H1 (cell line): ENCODE results near the gene SNCAIP. TPM values are rescaled to one million over a fixed set of nuclear protein-coding genes. Genes with fewer than 3 reads are reported as not detected.
A peak's percentile ranks its signal among the peaks of the same experiment; 100 is the strongest.

Experiments used
- CTCF ChIA-PET: fragments of 300-600 bp; sonication (Branson Sonifier 250); formaldehyde crosslinking; loops from one replicate; lab custom pipeline; 2021; ENCODE audit not compliant: partially characterized antibody; lab: Charles Lee
- POLR2A ChIA-PET: fragments of 300-600 bp; sonication (Branson Sonifier 250); formaldehyde crosslinking; loops from one replicate; lab custom pipeline; 2021; ENCODE audit warnings: inconsistent platforms; ENCODE audit not compliant: partially characterized antibody; lab: Charles Lee
- DNase-seq, 2 experiments: peaks; one replicate each; pipeline versions ENCODE4 v3.0.0 to v3.0.0-alpha.2; 2010 to 2022; ENCODE audit warnings: low spot score in 2 of 2, low read depth in 1 of 2, mixed read lengths in 1 of 2
- FAIRE-seq: peaks from 2 replicates; lab custom pipeline; 2011; peaks lifted over from hg19 to GRCh38; lab: Jason Lieb, UNC
- H2AFZ ChIP-seq: 2 replicates; pipeline ENCODE4 v1.8.1; 2012; ENCODE audit warnings: low read length, inconsistent platforms
- H2AK5ac ChIP-seq: 2 replicates; pipeline ENCODE4 v1.6.1; 2013; ENCODE audit warnings: low read depth, low read length
- H2BK120ac ChIP-seq: replicated peaks from 2 replicates; pipeline ENCODE3; 2013; ENCODE audit warnings: low read depth, low read length, inconsistent platforms
- H2BK12ac ChIP-seq: 2 replicates; pipeline ENCODE4 v1.6.1; 2013; ENCODE audit warnings: low read depth, low read length
- H2BK15ac ChIP-seq: 2 replicates; pipeline ENCODE4 v1.6.1; 2013; ENCODE audit warnings: low read length
- H2BK20ac ChIP-seq: 2 replicates; pipeline ENCODE4 v1.6.1; 2013; ENCODE audit warnings: low read length
- H2BK5ac ChIP-seq: 2 replicates; pipeline ENCODE4 v1.6.1; 2013; ENCODE audit warnings: low read depth, low read length
- H3K14ac ChIP-seq: 2 replicates; pipeline ENCODE4 v1.6.1; 2013; ENCODE audit warnings: inconsistent platforms; ENCODE audit not compliant: insufficient read length
- H3K18ac ChIP-seq: 2 replicates; pipeline ENCODE4 v1.6.1; 2013; ENCODE audit warnings: low read length; ENCODE audit errors: extremely low read depth
- H3K23ac ChIP-seq: 2 replicates; pipeline ENCODE4 v1.6.1; 2013; ENCODE audit warnings: inconsistent platforms; ENCODE audit not compliant: insufficient read length
- H3K23me2 ChIP-seq: 2 replicates; pipeline ENCODE4 v1.6.1; 2013; ENCODE audit warnings: low read depth, low read length
- H3K27ac ChIP-seq: 2 replicates; pipeline ENCODE4 v1.6.1; 2011; ENCODE audit warnings: low read depth, low read length, inconsistent platforms
- H3K27me3 ChIP-seq, 4 experiments: replicated peaks in 1 of 4; 1 replicate in 1 of 4; 2 replicates in 3 of 4; pipeline versions ENCODE4 v1.6.1 to v1.8.1; 2011 to 2013; ENCODE audit warnings: low read length in 3 of 4, mild to moderate bottlenecking in 3 of 4, inconsistent platforms in 2 of 4, mixed read lengths in 2 of 4, moderate library complexity in 1 of 4; ENCODE audit not compliant: control insufficient read depth in 3 of 4, insufficient read depth in 3 of 4; ENCODE audit errors: extremely low read depth in 1 of 4
- H3K36me3 ChIP-seq, 4 experiments: 2 replicates each; pipeline versions ENCODE4 v1.6.1 to v1.8.1; 2011 to 2013; ENCODE audit warnings: mild to moderate bottlenecking in 4 of 4, low read length in 3 of 4, moderate library complexity in 2 of 4, control low read depth in 1 of 4, inconsistent platforms in 1 of 4; ENCODE audit not compliant: insufficient read depth in 4 of 4, control insufficient read depth in 2 of 4
- H3K4ac ChIP-seq: replicated peaks from 2 replicates; pipeline ENCODE3; 2013; ENCODE audit warnings: low read length, low read depth, mixed read lengths, inconsistent platforms; ENCODE audit not compliant: insufficient read length
- H3K4me1 ChIP-seq, 4 experiments: replicated peaks in 1 of 4; 1 replicate in 1 of 4; 2 replicates in 3 of 4; pipeline versions ENCODE4 v1.6.1 to v1.8.1; 2011 to 2013; ENCODE audit warnings: low read length in 3 of 4, inconsistent platforms in 2 of 4, mixed read lengths in 1 of 4; ENCODE audit not compliant: insufficient read depth in 4 of 4, control insufficient read depth in 3 of 4
- H3K4me2 ChIP-seq, 2 experiments: 2 replicates each; pipeline versions ENCODE4 v1.6.1 to v1.8.1; 2011 to 2013; ENCODE audit warnings: low read depth in 2 of 2, low read length in 2 of 2, control low read depth in 1 of 2, inconsistent platforms in 1 of 2, mild to moderate bottlenecking in 1 of 2; ENCODE audit not compliant: insufficient read depth in 1 of 2
- H3K4me3 ChIP-seq, 4 experiments: fragments of 200-600, 300-600 bp in 1 of 4; sonication (generic), shearing (Covaris generic), sonication (Bioruptor Twin) in 1 of 4; 2 replicates each; pipeline versions ENCODE4 v1.5.1 to v1.8.1; 2011 to 2016; ENCODE audit warnings: low read length in 4 of 4, low read depth in 3 of 4, control low read depth in 2 of 4, inconsistent platforms in 2 of 4, mild to moderate bottlenecking in 2 of 4, mixed read lengths in 1 of 4, moderate library complexity in 1 of 4; ENCODE audit not compliant: insufficient read depth in 2 of 4; ENCODE audit errors: extremely low read depth in 1 of 4
- H3K56ac ChIP-seq: replicated peaks from 2 replicates; pipeline ENCODE3; 2013; ENCODE audit warnings: low read depth, mild to moderate bottlenecking, mixed read lengths, low read length, inconsistent platforms; ENCODE audit not compliant: insufficient read length
- H3K79me1 ChIP-seq: 2 replicates; pipeline ENCODE4 v1.6.1; 2013; ENCODE audit warnings: low read depth, low read length, control low read depth
- H3K79me2 ChIP-seq, 2 experiments: 2 replicates each; pipeline versions ENCODE4 v1.6.1 to v1.8.1; 2012 to 2013; ENCODE audit warnings: low read length in 2 of 2, mild to moderate bottlenecking in 2 of 2, inconsistent platforms in 1 of 2; ENCODE audit not compliant: insufficient read depth in 2 of 2, control insufficient read depth in 1 of 2
- H3K9ac ChIP-seq, 4 experiments: replicated peaks in 1 of 4; 1 replicate in 1 of 4; 2 replicates in 3 of 4; pipeline versions ENCODE4 v1.6.1 to v1.8.1; 2011 to 2013; ENCODE audit warnings: low read depth in 3 of 4, low read length in 3 of 4, control low read depth in 2 of 4, mild to moderate bottlenecking in 2 of 4, moderate library complexity in 2 of 4, inconsistent platforms in 1 of 4; ENCODE audit errors: extremely low read depth in 1 of 4
- H3K9me3 ChIP-seq, 2 experiments: 2 replicates each; pipeline versions ENCODE4 v1.6.1 to v1.8.1; 2012 to 2013; ENCODE audit warnings: mild to moderate bottlenecking in 2 of 2, moderate library complexity in 2 of 2, control low read depth in 1 of 2, inconsistent platforms in 1 of 2, low read depth in 1 of 2, low read length in 1 of 2, mixed read lengths in 1 of 2; ENCODE audit not compliant: insufficient read depth in 2 of 2
- H4K20me1 ChIP-seq, 2 experiments: replicated peaks in 1 of 2; 2 replicates each; pipeline versions ENCODE3 to v1.8.1; 2011 to 2013; ENCODE audit warnings: inconsistent platforms in 2 of 2, low read length in 2 of 2, mild to moderate bottlenecking in 1 of 2; ENCODE audit not compliant: insufficient read depth in 2 of 2, control insufficient read depth in 1 of 2
- H4K5ac ChIP-seq: 2 replicates; pipeline ENCODE4 v1.6.1; 2013; ENCODE audit warnings: low read length, low read depth, mixed read lengths, inconsistent platforms; ENCODE audit not compliant: insufficient read length
- H4K8ac ChIP-seq: 2 replicates; pipeline ENCODE4 v1.8.0; 2013; ENCODE audit warnings: mild to moderate bottlenecking, moderate library complexity, low read length, inconsistent platforms; ENCODE audit not compliant: insufficient read depth; ENCODE audit errors: extremely low read depth
- H4K91ac ChIP-seq: replicated peaks from 2 replicates; pipeline ENCODE3; 2013; ENCODE audit warnings: low read length, mixed read lengths, inconsistent platforms; ENCODE audit not compliant: insufficient read length
- ATF3 ChIP-seq: IDR thresholded peaks from 2 replicates; pipeline ENCODE4 v1.6.1; 2011; ENCODE audit warnings: low read depth, mild to moderate bottlenecking, low read length; ENCODE audit not compliant: insufficient read depth
- CREB1 ChIP-seq: IDR thresholded peaks from 2 replicates; pipeline ENCODE4 v1.6.1; 2012; ENCODE audit warnings: inconsistent platforms
- HDAC6 ChIP-seq: IDR thresholded peaks from one replicate; pipeline ENCODE4 v1.7.1; 2012; ENCODE audit warnings: low read depth, mild to moderate bottlenecking, inconsistent platforms, low read length, moderate library complexity
- KDM1A ChIP-seq: fragments of 200-600, 300-600 bp; sonication (generic); IDR thresholded peaks from 2 replicates; pipeline ENCODE4 v1.7.1; 2016; ENCODE audit warnings: mild to moderate bottlenecking, low read length, borderline replicate concordance
- SIN3A ChIP-seq, 2 experiments: IDR thresholded peaks in 1 of 2; conservative IDR thresholded peaks in 1 of 2; 2 replicates each; pipeline ENCODE4 v1.6.1; 2011 to 2012; ENCODE audit warnings: low read length in 2 of 2, improper control_type of control experiment in 1 of 2, low read depth in 1 of 2, mild to moderate bottlenecking in 1 of 2
- SP4 ChIP-seq: IDR thresholded peaks from 2 replicates; pipeline ENCODE4 v1.6.1; 2012; ENCODE audit warnings: low read length, inconsistent platforms
- ZNF274 ChIP-seq: IDR thresholded peaks from 2 replicates; pipeline ENCODE4 v1.7.0; 2012; ENCODE audit warnings: low read length, borderline replicate concordance; ENCODE audit errors: extremely low read depth
- WGBS, 2 experiments: shearing (Covaris generic) in 1 of 2; methylation state at CpG; one replicate each; pipeline versions ENCODE4 v1.1.6 to v1.1.7; 2013 to 2015; ENCODE audit warnings: low lambda C conversion rate in 2 of 2, mixed read lengths in 2 of 2, inconsistent platforms in 1 of 2, low coverage in 1 of 2, missing lambda C conversion rate in 1 of 2; ENCODE audit not compliant: insufficient replicate concordance in 2 of 2, insufficient coverage in 1 of 2, insufficient read length in 1 of 2; ENCODE audit errors: extremely low coverage in 1 of 2, missing lambda C conversion rate in 1 of 2; 5-methylcytosine and 5-hydroxymethylcytosine counted together
- long read RNA-seq, 2 experiments: library from RNA in 1 of 2; library from capped mRNA in 1 of 2; stranded (forward); transcript quantifications; one replicate each; pipeline ENCODE4 v2.0.0, GENCODE V29; 2021; ENCODE audit warnings: inconsistent platforms in 1 of 2
- polyA minus RNA-seq, 3 experiments: library from RNA; depleted of rRNA, polyadenylated mRNA; stranded (reverse); fragments of >200 nt; gene quantifications; 1 replicate in 2 of 3; 2 replicates in 1 of 3; pipeline ENCODE4 v1.2.3, GENCODE V29; 2011
- polyA plus RNA-seq, 7 experiments: library from polyadenylated mRNA; depleted of rRNA in 3 of 7; stranded (reverse) in 5 of 7; unstranded in 2 of 7; fragments of >200 nt in 5 of 7; fragments of 200-250 nt in 2 of 7; gene quantifications; 1 replicate in 5 of 7; 2 replicates in 1 of 7; 4 replicates in 1 of 7; pipeline versions ENCODE4 v1.2.1 to v1.2.3, GENCODE V29; 2011 to 2013; ENCODE audit warnings: missing spikeins in 2 of 7, mixed read lengths in 2 of 7
- total RNA-seq: library from RNA; stranded (reverse); fragmentation: NEBNext Ultra II Directional; extraction: Animal tissue kit (Norgen Biotek cat#: 25700); gene quantifications from 2 replicates; pipeline ENCODE4 v1.2.1, GENCODE V29; 2021

The SNCAIP gene
- total RNA-seq (9.0 and 10.5 TPM in 2 replicates), polyA plus RNA-seq (2011; rRNA removed) (3.9 and 5.1 TPM in 2 replicates), polyA minus RNA-seq (2011; rRNA and poly(A)+ RNA removed) (17.5 and 18.6 TPM in 2 replicates)
- 7.9 TPM for polyA plus RNA-seq (2011; cell fraction: cytosol; rRNA removed)
- polyA plus RNA-seq (2011; cell fraction: nucleus; rRNA removed), result 12.1 TPM
- polyA plus RNA-seq (2012, experiment 1 of 2), result 4.4 to 9.1 TPM (median 8.3 TPM) in 4 replicates
- 0.30 TPM for polyA plus RNA-seq (2012, experiment 2 of 2)
- polyA plus RNA-seq (2013, experiment 1 of 2), result 6.4 TPM
- 6.3 TPM for polyA plus RNA-seq (2013, experiment 2 of 2)
- 5.3 TPM for polyA minus RNA-seq (2011; cell fraction: cytosol; rRNA and poly(A)+ RNA removed)
- polyA minus RNA-seq (2011; cell fraction: nucleus; rRNA and poly(A)+ RNA removed), result 21.5 TPM
- long read RNA-seq, experiment 1, partial matches to known transcripts, result 4 of 8 reads
- long read RNA-seq, experiment 1, other reads (novel, unspliced or antisense), result 3 of 8 reads
- long read RNA-seq, experiment 2, partial matches to known transcripts, result 1 of 3 reads
- long read RNA-seq, experiment 2, other reads (novel, unspliced or antisense), result 1 of 3 reads

GRCh38 chr5:122311961-122312590 is at the start of gene SNCAIP:
Gene SNCAIP (plus strand): TSS chr5:122312237. CDS start chr5:122391135, 78,898 bp downstream.
- WGBS, 2 experiments, result 4% methylated on average over 31 of the region's 78 CpGs; no CpG with 5 or more reads in 1 of the 2 experiments
- Histone ChIP-seq H2BK20ac (no peak within 1 kb of the TSS), H4K5ac (no peak within 1 kb of the TSS), H3K18ac (peak within 1 kb of the TSS; percentile 21; the same call in 1 of the 2 replicates), H2BK120ac (no peak within 1 kb of the TSS), H3K9me3 (peaks cover 0 to 2% of the 10 kb centered on the region in 2 experiments; a peak in 1 of 4 replicates), H3K9ac (peak within 1 kb of the TSS; percentile 5 to 74 (median 40); a peak in 6 of 7 replicates), H2BK15ac (no peak within 1 kb of the TSS), H3K36me3 (no peaks in the 10 kb centered on the region), H3K27ac (no peak within 1 kb of the TSS), H4K91ac (no peak within 1 kb of the TSS), H3K4me3 (peak within 1 kb of the TSS; percentile 63 to 84 (median 72)), H4K8ac (peak within 1 kb of the TSS; percentile 29; the same call in 1 of the 2 replicates), H3K79me1 (0 out of 2 replicates have a peak, but pooled peaks cover 2% of the 10 kb centered on the region), H3K56ac (no peak within 1 kb of the TSS), H3K4ac (no peak within 1 kb of the TSS), H2AK5ac (no peak within 1 kb of the TSS), H4K20me1 (no peaks in the 10 kb centered on the region), H2BK12ac (no peak within 1 kb of the TSS), H3K14ac (no peak within 1 kb of the TSS), H2BK5ac (no peak within 1 kb of the TSS; the same call in 1 of the 2 replicates), H3K27me3 (peaks cover 0 to 21% (median 13%) of the 10 kb centered on the region in 4 experiments; a peak in 5 of 7 replicates), H3K23ac (no peak within 1 kb of the TSS), H2AFZ (0 out of 2 replicates have a peak within 1 kb of the TSS, but pooled peaks have one; percentile 57), H3K4me2 (peak within 1 kb of the TSS; percentile 88 to 89), H3K4me1 (peaks cover 0 to 5% (median 3%) of the 10 kb centered on the region in 4 experiments; a peak in 5 of 7 replicates), H3K79me2 (no peaks in the 10 kb centered on the region), H3K23me2 (peaks cover 9% of the 10 kb centered on the region)
- FAIRE-seq, result no peak
- DNase-seq, result peak in 1 of 2 experiments; percentile 81
- ChIA-PET POLR2A (no interaction called here), CTCF (interaction anchor here (0.7 kb wide), 1 partner anchor 18 kb away, joined by 3 read pairs; no protein-coding TSS in a partner anchor)
- TF ChIP-seq ZNF274 (no peak), SP4 (no peak), KDM1A (no peak), CREB1 (peak; percentile 41; the same call in 1 of the 2 replicates), SIN3A (conservative IDR thresholded peaks at IDR 0.05 in 1 of 2, IDR thresholded peaks at IDR 0.05 in 1 of 2; ENCODE audit: low read depth in 1 of 2, low read length in 2 of 2) (peak in 1 of 2 experiments; percentile 51; a peak in 2 of 4 replicates), HDAC6 (no peak), ATF3 (no peak)
